ENCODE measurements around the gene KCNIP3. TPM values are rescaled to one million over a fixed set of nuclear protein-coding genes. Genes with fewer than 3 reads are reported as not detected.
A peak's percentile ranks its signal among the peaks of the same experiment; 100 is the strongest.
"Not testable (repeated sequence)": the region's sequence is repeated elsewhere in the genome, so short reads cannot be mapped to it uniquely, and the experiment has no call there.

KCNIP3 gene
- total RNA-seq, 1 experiment from 2014 or later, result 19.1 TPM

- no peaks in the 10 kb centered on the region for H3K9me2 ChIP-seq (replicated peaks; ENCODE audit: low read length)
- H3K79me2 ChIP-seq (ENCODE audit: low read length), result peaks cover 32% of the 10 kb centered on the region
- no TSS peak for BruUV-seq (replicated peaks)
- no peak for DNase-seq
- peaks cover 6% of the 10 kb centered on the region; the same call in 1 of the 2 replicates for H3K4me1 ChIP-seq (ENCODE audit: insufficient read depth, low read length)
- POLR2A ChIA-PET (ENCODE audit: unreplicated experiment), result no interaction called here
- intact Hi-C loops (cut with micrococcal nuclease), result loop anchor here (5.0 kb wide), 2 partner anchors 54 to 79 kb away; no protein-coding TSS in a partner anchor
- no peak overlapping the region for H3K27ac ChIP-seq (ENCODE audit: low read length)
- H3K4me2 ChIP-seq (ENCODE audit: low read length), result peak overlapping the region; percentile 86
- H3K4me3 ChIP-seq (ENCODE audit: low read length), result peak overlapping the region; percentile 100
- no peak overlapping the region; the same call in 1 of the 2 replicates for H2AFZ ChIP-seq (ENCODE audit: low read length)
- CTCF ChIA-PET, result no interaction called here
- H3K9me3 ChIP-seq (ENCODE audit: low read length), result no peaks in the 10 kb centered on the region
- ATAC-seq, result no peak
- no peaks in the 10 kb centered on the region for H3F3A ChIP-seq (ENCODE audit: low read length, unreplicated experiment)
- no peaks in the 10 kb centered on the region for H3K27me3 ChIP-seq (ENCODE audit: low read length)
- TF ChIP-seq EZH2phosphoT487 (IDR thresholded peaks at IDR 0.05; ENCODE audit: borderline replicate concordance, low read length), result no peak
- TF ChIP-seq EZH2 (IDR thresholded peaks at IDR 0.05; ENCODE audit: low read length, unreplicated experiment), result no peak
- no peak for TF ChIP-seq CTCF (conservative IDR thresholded peaks at IDR 0.05; ENCODE audit: low read depth, low read length)
- H4K20me1 ChIP-seq (ENCODE audit: low read length), result no peaks in the 10 kb centered on the region
- H3K9ac ChIP-seq (ENCODE audit: low read length), result peak overlapping the region; percentile 95
- no peaks in the 10 kb centered on the region for H3K36me3 ChIP-seq (ENCODE audit: low read depth, low read length)
Measured at GRCh38 chr2:95401480-95401879, 104.3 kb downstream of the KCNIP3 start.

DNA sequence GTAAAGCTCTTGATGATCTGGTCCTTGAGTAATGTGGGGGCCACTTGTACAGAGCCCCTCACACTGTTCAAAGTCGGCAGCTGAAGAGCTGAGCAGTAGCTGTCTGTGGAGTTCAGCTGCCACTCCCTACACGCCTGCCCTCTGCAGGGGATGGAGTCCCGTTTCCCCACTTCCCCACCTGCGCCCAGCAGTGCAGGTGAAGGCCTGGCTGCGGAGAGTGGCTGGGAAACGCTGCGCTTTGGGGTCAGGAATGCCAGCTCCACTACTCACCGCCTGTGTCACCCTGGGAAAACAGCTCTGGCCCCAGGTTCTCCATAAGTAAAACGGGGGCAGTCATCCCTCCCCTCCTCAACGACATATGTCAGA is 104.8 kb downstream of the KCNIP3 start:
- H3K27ac ChIP-seq (ENCODE audit: low read length); H3K9me2 ChIP-seq (replicated peaks; ENCODE audit: low read length); H3K27me3 ChIP-seq (ENCODE audit: low read length); H4K20me1 ChIP-seq (ENCODE audit: low read length); CTCF ChIA-PET; H3K4me1 ChIP-seq (ENCODE audit: insufficient read depth, low read length); H3F3A ChIP-seq (ENCODE audit: low read length, unreplicated experiment); H3K36me3 ChIP-seq (ENCODE audit: low read depth, low read length); H3K9me3 ChIP-seq (ENCODE audit: low read length): not testable (repeated sequence)
- ATAC-seq (peak; percentile 65), DNase-seq (peak; percentile 38)
- H3K79me2 ChIP-seq (ENCODE audit: low read length), result peaks cover 32% of the 10 kb centered on the region
- H3K4me2 ChIP-seq (ENCODE audit: low read length), result peak overlapping the region; percentile 86
- peak overlapping the region; percentile 86 for H2AFZ ChIP-seq (ENCODE audit: low read length)
- TSS peak; percentile 84 for BruUV-seq (replicated peaks)
- peak overlapping the region; percentile 100 for H3K4me3 ChIP-seq (ENCODE audit: low read length)
- POLR2A ChIA-PET (ENCODE audit: unreplicated experiment), result interaction anchor here (0.6 to 1.4 kb wide), 2 partner anchors 57 to 170 kb away, joined by 3 read pairs; no protein-coding TSS in a partner anchor
- H3K9ac ChIP-seq (ENCODE audit: low read length), result peak overlapping the region; percentile 95
- intact Hi-C loops (cut with micrococcal nuclease), result loop anchor here (5.0 kb wide), 2 partner anchors 55 to 80 kb away; no protein-coding TSS in a partner anchor

DNA sequence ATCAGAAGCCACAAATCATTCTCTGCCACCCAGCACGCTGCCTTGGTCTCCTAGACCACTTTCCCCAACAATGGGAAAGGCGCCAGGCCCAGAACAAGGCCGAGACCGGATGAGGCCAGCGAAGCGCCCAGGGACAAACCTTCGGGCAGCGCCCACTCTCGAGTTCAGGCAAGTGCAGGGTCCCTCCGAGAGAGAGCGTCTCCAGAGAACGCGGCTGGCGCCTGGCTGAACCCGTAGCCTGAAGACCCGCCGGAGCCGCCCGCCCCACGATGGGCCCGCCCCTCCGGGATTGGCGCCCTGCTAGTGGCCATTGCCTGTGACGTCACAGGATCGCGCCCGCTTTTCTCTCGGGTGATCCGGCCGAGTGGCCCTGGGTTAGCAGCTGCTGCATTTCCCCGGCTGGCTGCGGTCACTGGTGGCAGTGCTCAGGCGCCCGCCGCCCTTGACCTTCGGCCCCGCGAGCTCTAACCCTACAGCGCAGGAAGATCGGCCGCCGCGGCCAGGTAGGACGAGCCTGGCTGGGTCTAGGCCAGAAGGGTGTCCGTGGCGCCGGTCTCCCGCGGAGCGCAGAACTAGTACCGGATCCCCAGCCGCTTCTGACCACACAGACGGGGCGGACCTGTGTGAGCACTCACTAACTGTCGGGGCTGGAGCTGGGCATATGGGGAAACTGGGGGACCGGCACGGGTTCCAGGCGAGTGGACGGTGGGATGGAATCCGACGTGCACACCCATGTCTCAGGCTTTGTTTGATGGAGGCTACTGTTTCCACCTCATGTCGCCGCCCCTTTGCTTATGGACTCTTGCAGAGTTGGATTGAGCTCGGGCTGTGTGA is 105.4 kb downstream of the KCNIP3 start, which contains the start of gene FAHD2A:
FAHD2A (plus strand) TSS at position 339 of the 834 bp plus-strand sequence. CDS start 2,851 bp downstream, outside the sequence.
- H3K36me3 ChIP-seq (ENCODE audit: low read depth, low read length), result peaks cover 3% of the 10 kb centered on the region; the same call in 1 of the 2 replicates
- ChIA-PET POLR2A (ENCODE audit: unreplicated experiment) (interaction anchor here (0.6 to 1.4 kb wide), 2 partner anchors 57 to 171 kb away, joined by 3 read pairs; no protein-coding TSS in a partner anchor), CTCF (no interaction called here)
- no TSS peak for BruUV-seq (replicated peaks)
- no peak for TF ChIP-seq CTCF (conservative IDR thresholded peaks at IDR 0.05; ENCODE audit: low read depth, low read length)
- no peak for TF ChIP-seq EZH2 (IDR thresholded peaks at IDR 0.05; ENCODE audit: low read length, unreplicated experiment)
- no peak for TF ChIP-seq EZH2phosphoT487 (IDR thresholded peaks at IDR 0.05; ENCODE audit: borderline replicate concordance, low read length)
- DNase-seq, result peak; percentile 93
- peak within 1 kb of the TSS; percentile 86 for H3K4me2 ChIP-seq (ENCODE audit: low read length)
- no peaks in the 10 kb centered on the region for H4K20me1 ChIP-seq (ENCODE audit: low read length)
- ATAC-seq, result peak; percentile 86
- peaks cover 32% of the 10 kb centered on the region for H3K79me2 ChIP-seq (ENCODE audit: low read length)
- intact Hi-C loops (cut with micrococcal nuclease), result loop anchor here (5.0 kb wide), 2 partner anchors 55 to 80 kb away; no protein-coding TSS in a partner anchor
- H3K9me2 ChIP-seq (replicated peaks; ENCODE audit: low read length), result no peaks in the 10 kb centered on the region
- no peaks in the 10 kb centered on the region for H3K9me3 ChIP-seq (ENCODE audit: low read length)
- peak within 1 kb of the TSS; percentile 34; the same call in 1 of the 2 replicates for H3K27ac ChIP-seq (ENCODE audit: low read length)
- no peaks in the 10 kb centered on the region for H3F3A ChIP-seq (ENCODE audit: low read length, unreplicated experiment)
- H2AFZ ChIP-seq (ENCODE audit: low read length), result peak within 1 kb of the TSS; percentile 86
- peak within 1 kb of the TSS; percentile 100 for H3K4me3 ChIP-seq (ENCODE audit: low read length)
- H3K4me1 ChIP-seq (ENCODE audit: insufficient read depth, low read length), result peaks cover 6% of the 10 kb centered on the region; the same call in 1 of the 2 replicates
- no peaks in the 10 kb centered on the region for H3K27me3 ChIP-seq (ENCODE audit: low read length)
- peak within 1 kb of the TSS; percentile 95 for H3K9ac ChIP-seq (ENCODE audit: low read length)
